Loucy (cell line): ENCODE data around the gene FAM180A.

Experiments used
- H2AFZ ChIP-seq: fragments of 200-600 bp; sonication (generic); 2 replicates; pipeline ENCODE4 v1.6.0; 2016; ENCODE audit warnings: antibody characterized with exemption, mild to moderate bottlenecking, low read length, moderate library complexity
- H3F3A ChIP-seq: fragments of 200-600 bp; 2 replicates; pipeline ENCODE4 v1.6.0; 2016; ENCODE audit warnings: antibody characterized with exemption, low read depth, mild to moderate bottlenecking
- H3K27me3 ChIP-seq: fragments of 200-600 bp; sonication (generic); 2 replicates; pipeline ENCODE4 v1.6.1; 2014; ENCODE audit warnings: low read length, mild to moderate bottlenecking; ENCODE audit not compliant: insufficient read depth, poor library complexity, severe bottlenecking
- H3K36me3 ChIP-seq: fragments of 200-600 bp; sonication (generic); 2 replicates; pipeline ENCODE4 v1.6.1; 2016; ENCODE audit warnings: low read length; ENCODE audit not compliant: insufficient read depth
- H3K4me1 ChIP-seq: fragments of 200-600 bp; sonication (generic); 2 replicates; pipeline ENCODE4 v1.5.1; 2014; ENCODE audit warnings: low read length, mild to moderate bottlenecking; ENCODE audit not compliant: insufficient read depth, poor library complexity, severe bottlenecking
- H3K4me2 ChIP-seq: fragments of 200-600 bp; sonication (generic); 2 replicates; pipeline ENCODE4 v1.6.0; 2014; ENCODE audit warnings: antibody characterized with exemption, low read length, low read depth, mild to moderate bottlenecking; ENCODE audit not compliant: poor library complexity, severe bottlenecking
- H3K4me3 ChIP-seq: fragments of 200-600 bp; sonication (generic); 2 replicates; pipeline ENCODE4 v1.5.1; 2014; ENCODE audit warnings: low read length, mild to moderate bottlenecking, mixed read lengths; ENCODE audit not compliant: poor library complexity, severe bottlenecking
- H3K79me2 ChIP-seq: fragments of 200-600 bp; sonication (generic); 2 replicates; pipeline ENCODE4 v1.6.1; 2014; ENCODE audit warnings: low read length; ENCODE audit not compliant: insufficient read depth
- H3K9ac ChIP-seq: fragments of 200-600 bp; sonication (generic); 2 replicates; pipeline ENCODE4 v1.6.0; 2014; ENCODE audit warnings: mild to moderate bottlenecking, low read depth, low read length, moderate library complexity; ENCODE audit not compliant: poor library complexity, severe bottlenecking
- H3K9me2 ChIP-seq: fragments of 200-600 bp; sonication (generic); replicated peaks from 2 replicates; pipeline ENCODE4 v1.6.1; 2016; ENCODE audit warnings: low read depth, low read length, mixed read lengths
- H3K9me3 ChIP-seq: fragments of 200-600 bp; sonication (generic); 2 replicates; pipeline ENCODE4 v1.6.1; 2014; ENCODE audit warnings: mild to moderate bottlenecking, antibody characterized with exemption, low read length, low read depth; ENCODE audit not compliant: insufficient read depth
- H4K20me1 ChIP-seq: fragments of 200-600 bp; sonication (generic); 2 replicates; pipeline ENCODE4 v1.6.0; 2014; ENCODE audit warnings: antibody characterized with exemption, low read length, mild to moderate bottlenecking; ENCODE audit not compliant: insufficient read depth, poor library complexity, severe bottlenecking
- EZH2phosphoT487 ChIP-seq: fragments of 200-600 bp; IDR thresholded peaks from 2 replicates; pipeline ENCODE4 v1.6.1; 2018; ENCODE audit warnings: antibody characterized with exemption, mild to moderate bottlenecking, moderate library complexity, borderline replicate concordance
- TF ChIP-seq, protein P1 (sequence below): fragments of 200-600 bp; sonication (generic); conservative IDR thresholded peaks from 2 replicates; pipeline ENCODE4 v1.5.1; 2014; ENCODE audit warnings: mild to moderate bottlenecking, antibody characterized with exemption, low read length

Gene FAM180A

DNA sequence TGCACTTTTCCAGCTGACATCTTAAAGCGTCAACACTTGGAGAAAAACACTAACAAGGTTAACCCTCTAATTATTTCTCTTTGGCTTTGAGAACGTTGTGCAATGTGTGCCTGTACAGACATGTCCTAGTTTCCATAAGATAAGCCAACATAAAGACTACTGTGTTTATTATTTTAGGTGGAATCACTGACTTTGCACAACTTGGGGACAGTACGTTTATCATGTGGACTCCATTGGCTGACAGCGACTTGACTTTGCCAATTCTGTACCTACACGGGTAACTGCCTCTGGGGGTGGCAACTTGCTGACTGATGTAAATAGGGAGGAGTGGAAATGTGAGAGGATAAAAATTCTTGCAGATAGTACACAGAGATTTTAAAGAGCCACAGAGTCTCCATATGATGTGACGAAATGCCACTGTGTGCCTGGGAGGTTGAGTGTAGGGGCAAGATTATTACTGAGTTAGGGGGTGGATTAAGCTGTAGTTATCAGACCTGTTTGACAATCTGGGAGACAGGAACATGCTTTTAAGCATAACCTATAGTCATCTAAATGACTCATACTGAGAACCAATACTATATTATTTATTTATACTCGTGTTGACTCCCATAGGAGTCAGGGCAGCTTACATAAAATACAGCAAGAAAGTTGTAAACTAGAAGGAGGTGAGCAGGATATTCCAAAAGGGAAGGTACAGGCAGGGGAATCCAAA lies 41.6 kb downstream of the FAM180A start:
- H3K4me3 ChIP-seq, result no peak overlapping the region
- TF ChIP-seq, protein P1, sequence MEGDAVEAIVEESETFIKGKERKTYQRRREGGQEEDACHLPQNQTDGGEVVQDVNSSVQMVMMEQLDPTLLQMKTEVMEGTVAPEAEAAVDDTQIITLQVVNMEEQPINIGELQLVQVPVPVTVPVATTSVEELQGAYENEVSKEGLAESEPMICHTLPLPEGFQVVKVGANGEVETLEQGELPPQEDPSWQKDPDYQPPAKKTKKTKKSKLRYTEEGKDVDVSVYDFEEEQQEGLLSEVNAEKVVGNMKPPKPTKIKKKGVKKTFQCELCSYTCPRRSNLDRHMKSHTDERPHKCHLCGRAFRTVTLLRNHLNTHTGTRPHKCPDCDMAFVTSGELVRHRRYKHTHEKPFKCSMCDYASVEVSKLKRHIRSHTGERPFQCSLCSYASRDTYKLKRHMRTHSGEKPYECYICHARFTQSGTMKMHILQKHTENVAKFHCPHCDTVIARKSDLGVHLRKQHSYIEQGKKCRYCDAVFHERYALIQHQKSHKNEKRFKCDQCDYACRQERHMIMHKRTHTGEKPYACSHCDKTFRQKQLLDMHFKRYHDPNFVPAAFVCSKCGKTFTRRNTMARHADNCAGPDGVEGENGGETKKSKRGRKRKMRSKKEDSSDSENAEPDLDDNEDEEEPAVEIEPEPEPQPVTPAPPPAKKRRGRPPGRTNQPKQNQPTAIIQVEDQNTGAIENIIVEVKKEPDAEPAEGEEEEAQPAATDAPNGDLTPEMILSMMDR, result no peak
- TF ChIP-seq EZH2phosphoT487, result no peak

DNA sequence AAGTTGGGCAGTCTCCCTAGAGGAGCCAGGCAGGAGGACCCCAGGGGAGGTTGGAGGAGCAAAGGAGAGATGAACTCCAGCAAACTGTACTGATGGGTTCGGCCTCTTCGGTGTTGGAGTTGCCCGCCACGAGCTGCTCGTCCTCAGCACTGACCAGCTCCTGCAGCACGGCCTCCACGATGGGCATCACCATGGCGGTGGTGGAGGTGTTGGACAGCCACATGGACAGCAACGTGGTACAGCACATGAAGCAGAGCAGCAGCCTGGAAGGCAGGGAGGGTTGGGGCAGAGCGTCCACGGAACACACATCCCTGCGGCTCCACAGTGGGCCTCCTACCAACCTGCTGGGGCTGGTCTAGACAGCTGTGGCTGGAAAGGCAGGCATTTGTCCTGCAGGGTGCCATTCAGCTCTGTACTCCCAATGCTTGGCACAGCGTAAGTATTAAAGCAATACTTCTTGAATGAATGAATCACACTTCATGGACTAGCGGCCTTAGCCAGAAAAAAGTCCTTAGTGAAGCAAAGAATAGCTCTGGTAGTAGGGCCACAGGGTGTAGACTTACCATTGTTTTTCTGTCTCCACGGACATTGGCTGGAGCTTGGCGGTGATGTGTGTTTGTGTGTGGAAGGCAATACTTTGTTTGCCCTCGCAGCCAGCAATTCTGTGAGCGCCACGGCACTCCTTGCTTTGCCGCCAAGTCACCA lies 42.4 kb downstream of the FAM180A start:
- H3K9ac ChIP-seq, result no peak overlapping the region
- H3K79me2 ChIP-seq, result no peaks in the 10 kb centered on the region
- no peaks in the 10 kb centered on the region for H3K36me3 ChIP-seq
- no peaks in the 10 kb centered on the region for H3F3A ChIP-seq
- no peak overlapping the region for H2AFZ ChIP-seq
- H3K4me2 ChIP-seq, result no peak overlapping the region
- H4K20me1 ChIP-seq, result no peaks in the 10 kb centered on the region
- no peaks in the 10 kb centered on the region for H3K9me2 ChIP-seq
- no peaks in the 10 kb centered on the region for H3K4me1 ChIP-seq
- no peaks in the 10 kb centered on the region for H3K9me3 ChIP-seq
- H3K4me3 ChIP-seq, result no peak overlapping the region
- H3K27me3 ChIP-seq, result no peaks in the 10 kb centered on the region
- no peak for TF ChIP-seq EZH2phosphoT487
- TF ChIP-seq, protein P1, result no peak

More for the DNA sequence above, 41.6 kb downstream of the FAM180A start:
- H4K20me1 ChIP-seq, result no peaks in the 10 kb centered on the region
- H3K9me3 ChIP-seq, result no peaks in the 10 kb centered on the region
- H3K79me2 ChIP-seq, result no peaks in the 10 kb centered on the region
- H3K9ac ChIP-seq, result no peak overlapping the region
- H3F3A ChIP-seq, result no peaks in the 10 kb centered on the region
- no peaks in the 10 kb centered on the region for H3K27me3 ChIP-seq
- no peak overlapping the region for H2AFZ ChIP-seq
- no peaks in the 10 kb centered on the region for H3K36me3 ChIP-seq
- no peak overlapping the region for H3K4me2 ChIP-seq
- H3K9me2 ChIP-seq, result no peaks in the 10 kb centered on the region
- no peaks in the 10 kb centered on the region for H3K4me1 ChIP-seq

DNA sequence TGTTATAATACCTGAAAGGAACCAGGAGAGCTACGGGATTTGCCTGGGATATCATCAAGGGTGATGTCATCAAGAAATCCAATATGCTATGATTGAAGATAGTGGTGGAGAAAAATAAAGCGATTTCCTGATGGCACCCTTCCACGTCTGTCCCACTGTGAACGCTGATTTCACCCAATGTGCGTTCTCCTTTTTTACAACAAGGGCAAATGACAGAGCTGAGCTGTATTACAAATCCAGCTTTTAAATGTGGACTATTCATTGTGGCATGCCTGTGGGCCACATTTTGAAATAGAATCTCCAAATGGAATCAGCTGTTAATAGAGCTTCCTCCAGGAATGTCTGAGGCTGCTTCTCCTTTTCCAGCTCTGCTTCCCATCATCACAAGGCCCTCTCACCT lies 43.9 kb downstream of the FAM180A start:
- Histone ChIP-seq H3K79me2 (no peaks in the 10 kb centered on the region), H4K20me1 (no peaks in the 10 kb centered on the region), H3K27me3 (no peaks in the 10 kb centered on the region), H3K4me1 (no peaks in the 10 kb centered on the region), H3K4me3 (no peak overlapping the region), H3K9me3 (no peaks in the 10 kb centered on the region), H2AFZ (no peak overlapping the region), H3K9me2 (no peaks in the 10 kb centered on the region), H3K36me3 (no peaks in the 10 kb centered on the region), H3K4me2 (no peak overlapping the region), H3K9ac (no peak overlapping the region), H3F3A (no peaks in the 10 kb centered on the region)
- TF ChIP-seq, protein P1, result no peak
- TF ChIP-seq EZH2phosphoT487, result no peak
